PFSK-1 (cell line): ENCODE results near the gene CHST11.

Experiments used
- FOXP2 ChIP-seq: optimal IDR thresholded peaks from 2 replicates; pipeline ENCODE3; 2011; ENCODE audit warnings: borderline replicate concordance, control low read depth, inconsistent platforms; ENCODE audit not compliant: insufficient read depth; ENCODE audit errors: extremely low read length, extremely low read depth
- POLR2AphosphoS5 ChIP-seq: IDR thresholded peaks from 2 replicates; pipeline ENCODE4 v1.6.1; 2012; ENCODE audit warnings: low read depth, mild to moderate bottlenecking, control low read depth, low read length, moderate library complexity
- TAF1 ChIP-seq: IDR thresholded peaks from 2 replicates; pipeline ENCODE4 v1.6.1; 2012; ENCODE audit warnings: low read length, control low read depth, borderline replicate concordance; ENCODE audit not compliant: insufficient read depth
- TF ChIP-seq, protein P1 (sequence below), 2 experiments: IDR thresholded peaks; 2 replicates each; pipeline versions ENCODE4 v1.6.1 to v1.8.0; 2011 to 2012; ENCODE audit warnings: low read depth in 2 of 2, low read length in 2 of 2, control low read depth in 1 of 2, inconsistent platforms in 1 of 2, mild to moderate bottlenecking in 1 of 2, moderate library complexity in 1 of 2; ENCODE audit not compliant: insufficient read depth in 1 of 2

DNA sequence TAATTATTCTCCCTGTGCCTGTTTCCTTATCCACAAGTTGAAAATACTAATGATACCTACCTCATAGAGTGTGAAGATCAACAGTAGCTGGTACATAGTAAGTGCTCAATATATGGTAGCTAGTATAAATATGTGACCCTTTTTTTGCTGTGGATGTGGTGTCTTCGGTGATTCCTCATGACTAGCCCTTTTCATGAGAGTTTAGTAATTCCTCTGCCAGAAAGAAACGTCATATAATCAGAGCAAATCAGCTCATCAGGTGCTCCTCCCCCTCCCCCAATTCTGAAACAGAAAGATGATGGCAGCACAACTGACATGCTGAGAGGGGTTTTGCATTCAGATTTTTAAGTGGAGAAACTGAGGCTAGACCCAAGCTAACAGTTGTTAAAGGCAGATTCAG, 290.6 kb downstream of the CHST11 start:
- no peak for TF ChIP-seq POLR2AphosphoS5
- no peak for TF ChIP-seq TAF1
- TF ChIP-seq, protein P1, sequence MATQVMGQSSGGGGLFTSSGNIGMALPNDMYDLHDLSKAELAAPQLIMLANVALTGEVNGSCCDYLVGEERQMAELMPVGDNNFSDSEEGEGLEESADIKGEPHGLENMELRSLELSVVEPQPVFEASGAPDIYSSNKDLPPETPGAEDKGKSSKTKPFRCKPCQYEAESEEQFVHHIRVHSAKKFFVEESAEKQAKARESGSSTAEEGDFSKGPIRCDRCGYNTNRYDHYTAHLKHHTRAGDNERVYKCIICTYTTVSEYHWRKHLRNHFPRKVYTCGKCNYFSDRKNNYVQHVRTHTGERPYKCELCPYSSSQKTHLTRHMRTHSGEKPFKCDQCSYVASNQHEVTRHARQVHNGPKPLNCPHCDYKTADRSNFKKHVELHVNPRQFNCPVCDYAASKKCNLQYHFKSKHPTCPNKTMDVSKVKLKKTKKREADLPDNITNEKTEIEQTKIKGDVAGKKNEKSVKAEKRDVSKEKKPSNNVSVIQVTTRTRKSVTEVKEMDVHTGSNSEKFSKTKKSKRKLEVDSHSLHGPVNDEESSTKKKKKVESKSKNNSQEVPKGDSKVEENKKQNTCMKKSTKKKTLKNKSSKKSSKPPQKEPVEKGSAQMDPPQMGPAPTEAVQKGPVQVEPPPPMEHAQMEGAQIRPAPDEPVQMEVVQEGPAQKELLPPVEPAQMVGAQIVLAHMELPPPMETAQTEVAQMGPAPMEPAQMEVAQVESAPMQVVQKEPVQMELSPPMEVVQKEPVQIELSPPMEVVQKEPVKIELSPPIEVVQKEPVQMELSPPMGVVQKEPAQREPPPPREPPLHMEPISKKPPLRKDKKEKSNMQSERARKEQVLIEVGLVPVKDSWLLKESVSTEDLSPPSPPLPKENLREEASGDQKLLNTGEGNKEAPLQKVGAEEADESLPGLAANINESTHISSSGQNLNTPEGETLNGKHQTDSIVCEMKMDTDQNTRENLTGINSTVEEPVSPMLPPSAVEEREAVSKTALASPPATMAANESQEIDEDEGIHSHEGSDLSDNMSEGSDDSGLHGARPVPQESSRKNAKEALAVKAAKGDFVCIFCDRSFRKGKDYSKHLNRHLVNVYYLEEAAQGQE (IDR thresholded peaks at IDR 0.05; ENCODE audit: insufficient read depth in 1 of 2, low read depth in 2 of 2, low read length in 2 of 2), result no peak
- no peak for TF ChIP-seq FOXP2
